HFFc6 (cell line): Measurements from ENCODE around the gene MAB21L4. TPM values are rescaled to one million over a fixed set of nuclear protein-coding genes. Genes with fewer than 3 reads are reported as not detected.

Source experiments
- DNase-seq: peaks from one replicate; pipeline ENCODE4 v3.0.0-alpha.2; 2018
- H3K27ac Mint-ChIP-seq: 2 replicates; pipeline ENCODE4 v1.8.0; 2020; ENCODE audit warnings: mild to moderate bottlenecking, mixed read lengths
- H3K27me3 Mint-ChIP-seq: 2 replicates; pipeline ENCODE4 v1.8.0; 2021; ENCODE audit warnings: mild to moderate bottlenecking, moderate library complexity, mixed read lengths; ENCODE audit not compliant: insufficient read depth
- H3K36me3 Mint-ChIP-seq: 2 replicates; pipeline ENCODE4 v1.8.0; 2021; ENCODE audit warnings: low read depth, mixed read lengths
- H3K4me1 Mint-ChIP-seq: 2 replicates; pipeline ENCODE4 v1.8.0; 2020; ENCODE audit warnings: low read depth, mixed read lengths
- H3K4me3 Mint-ChIP-seq: 2 replicates; pipeline ENCODE4 v1.8.0; 2020; ENCODE audit warnings: mild to moderate bottlenecking, moderate library complexity, mixed read lengths
- H3K9me3 Mint-ChIP-seq: 2 replicates; pipeline ENCODE4 v1.8.0; 2020; ENCODE audit warnings: mild to moderate bottlenecking, mixed read lengths
- CTCF ChIP-seq: fragments of 200-600 bp; sonication (generic); IDR thresholded peaks from 2 replicates; pipeline ENCODE4 v1.5.0; 2021; ENCODE audit warnings: antibody characterized with exemption, mild to moderate bottlenecking
- total RNA-seq, 6 experiments: library from RNA; stranded (reverse); fragmentation: NEBNext Ultra II Directional; extraction: Animal tissue kit (Norgen Biotek cat#: 25700); gene quantifications; 2 replicates in 1 of 6; 3 replicates in 5 of 6; pipeline ENCODE4 v1.2.3, GENCODE V29; 2021

The MAB21L4 gene
- total RNA-seq, 6 experiments from 2014 or later = not detected

DNA sequence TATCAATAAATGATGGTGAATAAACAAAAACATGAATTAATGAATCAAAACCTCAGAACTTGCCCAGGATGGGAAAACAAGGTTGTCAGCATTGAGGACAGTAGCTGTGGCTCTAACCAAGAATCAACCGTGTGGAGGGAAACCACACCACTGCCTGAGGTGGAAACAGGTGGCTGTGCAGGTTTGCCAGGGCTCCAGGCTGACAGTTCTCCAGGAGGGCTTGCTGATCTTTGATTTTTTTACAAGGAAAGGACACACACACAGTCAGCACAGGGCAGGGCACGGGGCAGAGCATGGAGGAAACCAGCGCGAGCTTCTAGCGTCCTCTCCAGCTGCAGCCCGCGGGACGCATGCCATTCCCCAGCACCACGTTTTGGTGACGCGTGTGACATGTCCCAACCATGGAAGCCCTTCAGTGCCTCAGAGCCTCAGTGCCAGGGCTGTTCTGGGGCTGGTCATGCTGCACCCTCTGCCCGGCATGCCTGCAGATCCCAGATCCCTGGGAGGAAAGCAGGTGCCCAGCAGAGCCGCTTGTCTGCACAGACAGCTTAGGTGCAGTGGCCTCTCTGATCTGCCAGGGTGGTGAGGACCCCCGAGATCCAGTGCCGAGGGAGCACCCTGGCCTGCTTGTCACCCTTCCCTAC, 43.2 kb downstream of the MAB21L4 start:
- Mint-ChIP-seq H3K27me3 (peaks cover 24% of the 10 kb centered on the region), H3K27ac (no peak overlapping the region), H3K9me3 (no peaks in the 10 kb centered on the region; the same call in 1 of the 2 replicates), H3K36me3 (no peaks in the 10 kb centered on the region), H3K4me3 (no peak overlapping the region), H3K4me1 (no peaks in the 10 kb centered on the region)
- DNase-seq = no peak
- TF ChIP-seq CTCF = no peak

DNA sequence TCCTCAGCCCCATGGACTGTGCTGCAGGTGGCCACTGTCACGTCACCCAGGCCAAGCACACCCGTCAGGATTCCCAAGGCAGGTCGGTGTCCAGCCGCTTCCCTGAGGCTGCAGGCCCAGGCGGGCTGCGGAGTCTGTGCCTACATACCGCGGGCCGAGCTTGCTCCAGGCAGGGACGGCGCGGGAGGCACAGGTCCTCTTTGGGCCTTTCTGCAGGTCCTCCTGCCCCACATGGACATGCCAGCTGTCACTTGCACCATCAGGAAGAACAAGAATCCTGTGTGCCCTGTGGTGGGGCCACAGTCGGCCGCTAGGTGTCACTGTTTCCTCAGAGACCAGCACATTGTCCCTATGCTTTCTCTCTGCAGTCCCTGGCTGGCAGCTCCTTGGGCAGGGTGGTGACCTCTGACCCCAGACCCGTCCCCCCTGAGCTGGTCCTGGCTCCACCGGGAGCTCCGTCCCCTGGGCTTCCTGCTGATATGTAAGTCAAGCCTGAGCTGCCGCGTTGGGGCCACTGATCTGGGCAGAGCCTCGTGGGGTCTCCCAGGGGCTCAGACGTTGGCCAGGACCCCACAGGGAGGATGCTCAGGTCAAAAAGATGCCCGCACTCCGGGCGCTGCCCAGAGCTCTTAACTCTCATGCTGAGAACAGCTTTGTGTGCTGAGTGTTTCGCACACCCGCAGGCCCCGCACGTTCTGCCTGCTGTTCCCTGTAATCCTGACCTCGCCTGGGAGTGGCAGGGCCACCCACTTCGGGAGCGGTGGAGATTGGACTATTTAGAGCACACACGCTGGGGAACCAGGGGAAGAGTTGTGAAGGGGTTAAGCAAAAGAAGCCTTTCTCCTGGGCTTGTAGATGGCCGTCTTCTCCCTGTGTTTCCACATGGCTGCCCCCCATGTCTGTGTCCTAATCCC, 44.6 kb downstream of the MAB21L4 start:
- H3K4me1 Mint-ChIP-seq = no peaks in the 10 kb centered on the region
- no peak overlapping the region for H3K27ac Mint-ChIP-seq
- H3K9me3 Mint-ChIP-seq = no peaks in the 10 kb centered on the region; the same call in 1 of the 2 replicates
- peaks cover 27% of the 10 kb centered on the region for H3K27me3 Mint-ChIP-seq
- peak; percentile 98 for TF ChIP-seq CTCF
- H3K4me3 Mint-ChIP-seq = no peak overlapping the region
- DNase-seq = peak; percentile 66
- H3K36me3 Mint-ChIP-seq = no peaks in the 10 kb centered on the region

DNA sequence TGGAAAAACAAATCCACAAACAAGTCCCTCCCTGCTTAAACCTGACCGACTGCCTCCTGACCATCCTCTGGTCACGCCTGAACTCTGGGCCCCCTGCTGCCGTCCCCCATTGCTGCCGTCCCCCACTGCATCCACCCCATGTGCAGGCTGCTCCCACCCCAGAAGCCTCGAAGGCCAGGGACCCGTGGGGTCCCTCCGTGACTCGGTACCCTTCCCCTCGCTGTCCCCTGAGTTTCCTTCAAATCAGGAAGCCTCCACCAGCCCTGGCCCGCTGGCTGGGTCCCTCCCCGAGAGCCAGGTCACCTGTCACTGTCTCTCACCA, 45.2 kb downstream of the MAB21L4 start:
- TF ChIP-seq CTCF = no peak
- H3K4me1 Mint-ChIP-seq = no peaks in the 10 kb centered on the region
- H3K9me3 Mint-ChIP-seq = no peaks in the 10 kb centered on the region; the same call in 1 of the 2 replicates
- H3K4me3 Mint-ChIP-seq = no peak overlapping the region
- DNase-seq = no peak
- H3K27me3 Mint-ChIP-seq = peaks cover 27% of the 10 kb centered on the region
- no peak overlapping the region for H3K27ac Mint-ChIP-seq
- H3K36me3 Mint-ChIP-seq = no peaks in the 10 kb centered on the region

DNA sequence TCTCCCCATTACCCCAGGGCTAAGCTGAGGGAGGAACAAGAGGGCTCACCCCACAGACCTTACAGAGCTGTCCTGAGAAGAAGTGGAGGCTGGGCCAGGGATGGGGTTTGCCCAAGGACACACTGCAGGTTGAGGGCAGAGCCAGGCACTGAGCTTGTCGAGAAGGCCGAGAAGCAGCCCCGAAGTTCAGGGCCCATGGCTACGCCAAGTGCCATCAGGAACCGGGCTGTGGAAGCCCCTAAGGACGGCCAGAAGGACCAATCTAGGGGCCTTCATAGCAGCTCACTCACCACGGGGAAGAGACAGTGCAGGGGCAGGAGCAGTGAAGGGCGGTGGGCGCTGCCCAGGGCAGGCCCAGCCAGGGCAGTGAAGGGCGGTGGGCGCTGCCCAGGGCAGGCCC, 45.9 kb downstream of the MAB21L4 start:
- TF ChIP-seq CTCF = no peak
- H3K9me3 Mint-ChIP-seq = no peaks in the 10 kb centered on the region; the same call in 1 of the 2 replicates
- no peak overlapping the region for H3K27ac Mint-ChIP-seq
- H3K36me3 Mint-ChIP-seq = no peaks in the 10 kb centered on the region
- H3K4me1 Mint-ChIP-seq = no peaks in the 10 kb centered on the region
- DNase-seq = no peak
- no peak overlapping the region for H3K4me3 Mint-ChIP-seq
- peaks cover 23% of the 10 kb centered on the region for H3K27me3 Mint-ChIP-seq

GRCh38 chr2:240848900-240849680, 46.9 kb downstream of the MAB21L4 start:
- Mint-ChIP-seq H3K27me3 (peaks cover 28% of the 10 kb centered on the region), H3K27ac (no peak overlapping the region)

More at GRCh38 chr2:240848900-240849680, 46.9 kb downstream of the MAB21L4 start:
- no peak for DNase-seq
- H3K36me3 Mint-ChIP-seq = no peaks in the 10 kb centered on the region
- H3K4me3 Mint-ChIP-seq = no peak overlapping the region
- TF ChIP-seq CTCF = no peak
- H3K4me1 Mint-ChIP-seq = no peaks in the 10 kb centered on the region
- H3K9me3 Mint-ChIP-seq = no peaks in the 10 kb centered on the region; the same call in 1 of the 2 replicates
